22Rv1 (cell line): ENCODE results near the gene TMEM163.
"Not testable (repeated sequence)": the region's sequence is repeated elsewhere in the genome, so short reads cannot be mapped to it uniquely, and the experiment has no call there.

Source experiments
- ZFX ChIP-seq: fragments of 450-650 bp; IDR thresholded peaks from 2 replicates; pipeline ENCODE4 v1.6.1; 2017; ENCODE audit warnings: antibody characterized with exemption, borderline replicate concordance
- TF ChIP-seq, protein P1 (sequence below): fragments of 450-650 bp; IDR thresholded peaks from 2 replicates; pipeline ENCODE4 v1.5.1; 2017; ENCODE audit warnings: mild to moderate bottlenecking

DNA sequence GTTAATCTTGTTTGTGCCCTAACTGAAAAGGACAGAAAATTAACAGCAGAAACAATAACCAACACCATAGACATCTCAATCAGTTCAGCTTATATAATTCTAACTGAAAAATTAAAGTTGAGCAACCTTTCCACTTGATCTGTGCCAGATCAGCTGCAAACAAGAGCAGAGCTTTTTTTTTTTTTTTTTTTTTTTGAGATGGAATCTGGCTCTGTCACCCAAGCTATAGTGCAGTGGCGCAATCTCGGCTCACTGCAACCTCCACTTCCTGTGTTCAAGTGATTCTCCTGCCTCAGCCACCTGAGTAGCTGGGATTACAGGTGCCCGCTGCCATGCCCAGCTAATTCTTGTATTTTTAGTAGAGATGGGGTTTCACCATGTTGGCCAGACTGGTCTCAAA is 103.3 kb downstream of the TMEM163 start:
- TF ChIP-seq, protein P1, sequence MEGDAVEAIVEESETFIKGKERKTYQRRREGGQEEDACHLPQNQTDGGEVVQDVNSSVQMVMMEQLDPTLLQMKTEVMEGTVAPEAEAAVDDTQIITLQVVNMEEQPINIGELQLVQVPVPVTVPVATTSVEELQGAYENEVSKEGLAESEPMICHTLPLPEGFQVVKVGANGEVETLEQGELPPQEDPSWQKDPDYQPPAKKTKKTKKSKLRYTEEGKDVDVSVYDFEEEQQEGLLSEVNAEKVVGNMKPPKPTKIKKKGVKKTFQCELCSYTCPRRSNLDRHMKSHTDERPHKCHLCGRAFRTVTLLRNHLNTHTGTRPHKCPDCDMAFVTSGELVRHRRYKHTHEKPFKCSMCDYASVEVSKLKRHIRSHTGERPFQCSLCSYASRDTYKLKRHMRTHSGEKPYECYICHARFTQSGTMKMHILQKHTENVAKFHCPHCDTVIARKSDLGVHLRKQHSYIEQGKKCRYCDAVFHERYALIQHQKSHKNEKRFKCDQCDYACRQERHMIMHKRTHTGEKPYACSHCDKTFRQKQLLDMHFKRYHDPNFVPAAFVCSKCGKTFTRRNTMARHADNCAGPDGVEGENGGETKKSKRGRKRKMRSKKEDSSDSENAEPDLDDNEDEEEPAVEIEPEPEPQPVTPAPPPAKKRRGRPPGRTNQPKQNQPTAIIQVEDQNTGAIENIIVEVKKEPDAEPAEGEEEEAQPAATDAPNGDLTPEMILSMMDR: not testable (repeated sequence)
- not testable (repeated sequence) for TF ChIP-seq ZFX
